Measurements from ENCODE around the gene SMCHD1. TPM values are rescaled to one million over a fixed set of nuclear protein-coding genes. Genes with fewer than 3 reads are reported as not detected.
A peak's percentile ranks its signal among the peaks of the same experiment; 100 is the strongest.

Gene SMCHD1
- total RNA-seq, 1 experiment from 2014 or later, result 33.0 TPM

DNA sequence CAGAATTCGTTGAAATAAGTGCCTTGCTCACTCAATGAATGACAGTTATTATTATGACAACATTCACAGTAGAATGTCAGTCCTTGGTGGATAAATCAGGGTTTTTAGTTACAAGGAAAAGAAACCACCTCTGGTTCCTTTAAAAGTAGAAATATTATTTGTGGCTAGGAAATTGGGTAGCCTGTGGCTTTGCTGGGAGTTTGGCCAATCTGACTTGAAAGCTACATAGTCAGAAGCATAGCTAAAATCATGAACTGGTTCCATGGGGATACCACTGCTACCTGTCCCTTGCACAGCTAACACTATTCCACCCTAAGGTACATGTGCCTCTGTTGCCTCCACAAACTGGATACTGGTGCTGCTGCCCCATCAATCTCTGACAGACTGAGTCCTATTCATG lies 12.8 kb upstream of the SMCHD1 start:
- no peaks in the 10 kb centered on the region for H3K4me1 Mint-ChIP-seq
- H3K9me3 Mint-ChIP-seq, result no peaks in the 10 kb centered on the region
- CTCF ChIA-PET, result no interaction called here
- no peak for DNase-seq (ENCODE audit: low spot score)
- H3K27ac Mint-ChIP-seq, result no peak overlapping the region
- POLR2A ChIA-PET, result no interaction called here
- no peaks in the 10 kb centered on the region for H3K36me3 Mint-ChIP-seq
- H3K4me3 Mint-ChIP-seq, result no peak overlapping the region
- H3K27me3 Mint-ChIP-seq (ENCODE audit: low read depth), result no peaks in the 10 kb centered on the region; the same call in 1 of the 2 replicates
- TF ChIP-seq GRHL2 (CRISPR knock-in tag; IDR thresholded peaks at IDR 0.05; ENCODE audit: insufficient replicate concordance, severe bottlenecking) (no peak), ATF1 (CRISPR knock-in tag; IDR thresholded peaks at IDR 0.05) (no peak)
- TF ChIP-seq, protein P1, sequence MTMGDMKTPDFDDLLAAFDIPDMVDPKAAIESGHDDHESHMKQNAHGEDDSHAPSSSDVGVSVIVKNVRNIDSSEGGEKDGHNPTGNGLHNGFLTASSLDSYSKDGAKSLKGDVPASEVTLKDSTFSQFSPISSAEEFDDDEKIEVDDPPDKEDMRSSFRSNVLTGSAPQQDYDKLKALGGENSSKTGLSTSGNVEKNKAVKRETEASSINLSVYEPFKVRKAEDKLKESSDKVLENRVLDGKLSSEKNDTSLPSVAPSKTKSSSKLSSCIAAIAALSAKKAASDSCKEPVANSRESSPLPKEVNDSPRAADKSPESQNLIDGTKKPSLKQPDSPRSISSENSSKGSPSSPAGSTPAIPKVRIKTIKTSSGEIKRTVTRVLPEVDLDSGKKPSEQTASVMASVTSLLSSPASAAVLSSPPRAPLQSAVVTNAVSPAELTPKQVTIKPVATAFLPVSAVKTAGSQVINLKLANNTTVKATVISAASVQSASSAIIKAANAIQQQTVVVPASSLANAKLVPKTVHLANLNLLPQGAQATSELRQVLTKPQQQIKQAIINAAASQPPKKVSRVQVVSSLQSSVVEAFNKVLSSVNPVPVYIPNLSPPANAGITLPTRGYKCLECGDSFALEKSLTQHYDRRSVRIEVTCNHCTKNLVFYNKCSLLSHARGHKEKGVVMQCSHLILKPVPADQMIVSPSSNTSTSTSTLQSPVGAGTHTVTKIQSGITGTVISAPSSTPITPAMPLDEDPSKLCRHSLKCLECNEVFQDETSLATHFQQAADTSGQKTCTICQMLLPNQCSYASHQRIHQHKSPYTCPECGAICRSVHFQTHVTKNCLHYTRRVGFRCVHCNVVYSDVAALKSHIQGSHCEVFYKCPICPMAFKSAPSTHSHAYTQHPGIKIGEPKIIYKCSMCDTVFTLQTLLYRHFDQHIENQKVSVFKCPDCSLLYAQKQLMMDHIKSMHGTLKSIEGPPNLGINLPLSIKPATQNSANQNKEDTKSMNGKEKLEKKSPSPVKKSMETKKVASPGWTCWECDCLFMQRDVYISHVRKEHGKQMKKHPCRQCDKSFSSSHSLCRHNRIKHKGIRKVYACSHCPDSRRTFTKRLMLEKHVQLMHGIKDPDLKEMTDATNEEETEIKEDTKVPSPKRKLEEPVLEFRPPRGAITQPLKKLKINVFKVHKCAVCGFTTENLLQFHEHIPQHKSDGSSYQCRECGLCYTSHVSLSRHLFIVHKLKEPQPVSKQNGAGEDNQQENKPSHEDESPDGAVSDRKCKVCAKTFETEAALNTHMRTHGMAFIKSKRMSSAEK (CRISPR knock-in tag; IDR thresholded peaks at IDR 0.05; ENCODE audit: borderline replicate concordance), result no peak
- TF ChIP-seq, protein P2, sequence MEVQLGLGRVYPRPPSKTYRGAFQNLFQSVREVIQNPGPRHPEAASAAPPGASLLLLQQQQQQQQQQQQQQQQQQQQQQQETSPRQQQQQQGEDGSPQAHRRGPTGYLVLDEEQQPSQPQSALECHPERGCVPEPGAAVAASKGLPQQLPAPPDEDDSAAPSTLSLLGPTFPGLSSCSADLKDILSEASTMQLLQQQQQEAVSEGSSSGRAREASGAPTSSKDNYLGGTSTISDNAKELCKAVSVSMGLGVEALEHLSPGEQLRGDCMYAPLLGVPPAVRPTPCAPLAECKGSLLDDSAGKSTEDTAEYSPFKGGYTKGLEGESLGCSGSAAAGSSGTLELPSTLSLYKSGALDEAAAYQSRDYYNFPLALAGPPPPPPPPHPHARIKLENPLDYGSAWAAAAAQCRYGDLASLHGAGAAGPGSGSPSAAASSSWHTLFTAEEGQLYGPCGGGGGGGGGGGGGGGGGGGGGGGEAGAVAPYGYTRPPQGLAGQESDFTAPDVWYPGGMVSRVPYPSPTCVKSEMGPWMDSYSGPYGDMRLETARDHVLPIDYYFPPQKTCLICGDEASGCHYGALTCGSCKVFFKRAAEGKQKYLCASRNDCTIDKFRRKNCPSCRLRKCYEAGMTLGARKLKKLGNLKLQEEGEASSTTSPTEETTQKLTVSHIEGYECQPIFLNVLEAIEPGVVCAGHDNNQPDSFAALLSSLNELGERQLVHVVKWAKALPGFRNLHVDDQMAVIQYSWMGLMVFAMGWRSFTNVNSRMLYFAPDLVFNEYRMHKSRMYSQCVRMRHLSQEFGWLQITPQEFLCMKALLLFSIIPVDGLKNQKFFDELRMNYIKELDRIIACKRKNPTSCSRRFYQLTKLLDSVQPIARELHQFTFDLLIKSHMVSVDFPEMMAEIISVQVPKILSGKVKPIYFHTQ (CRISPR knock-in tag; IDR thresholded peaks at IDR 0.05), result no peak
- TF ChIP-seq, protein P3, sequence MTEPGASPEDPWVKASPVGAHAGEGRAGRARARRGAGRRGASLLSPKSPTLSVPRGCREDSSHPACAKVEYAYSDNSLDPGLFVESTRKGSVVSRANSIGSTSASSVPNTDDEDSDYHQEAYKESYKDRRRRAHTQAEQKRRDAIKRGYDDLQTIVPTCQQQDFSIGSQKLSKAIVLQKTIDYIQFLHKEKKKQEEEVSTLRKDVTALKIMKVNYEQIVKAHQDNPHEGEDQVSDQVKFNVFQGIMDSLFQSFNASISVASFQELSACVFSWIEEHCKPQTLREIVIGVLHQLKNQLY (CRISPR knock-in tag; IDR thresholded peaks at IDR 0.05), result no peak
- TF ChIP-seq, protein P4, sequence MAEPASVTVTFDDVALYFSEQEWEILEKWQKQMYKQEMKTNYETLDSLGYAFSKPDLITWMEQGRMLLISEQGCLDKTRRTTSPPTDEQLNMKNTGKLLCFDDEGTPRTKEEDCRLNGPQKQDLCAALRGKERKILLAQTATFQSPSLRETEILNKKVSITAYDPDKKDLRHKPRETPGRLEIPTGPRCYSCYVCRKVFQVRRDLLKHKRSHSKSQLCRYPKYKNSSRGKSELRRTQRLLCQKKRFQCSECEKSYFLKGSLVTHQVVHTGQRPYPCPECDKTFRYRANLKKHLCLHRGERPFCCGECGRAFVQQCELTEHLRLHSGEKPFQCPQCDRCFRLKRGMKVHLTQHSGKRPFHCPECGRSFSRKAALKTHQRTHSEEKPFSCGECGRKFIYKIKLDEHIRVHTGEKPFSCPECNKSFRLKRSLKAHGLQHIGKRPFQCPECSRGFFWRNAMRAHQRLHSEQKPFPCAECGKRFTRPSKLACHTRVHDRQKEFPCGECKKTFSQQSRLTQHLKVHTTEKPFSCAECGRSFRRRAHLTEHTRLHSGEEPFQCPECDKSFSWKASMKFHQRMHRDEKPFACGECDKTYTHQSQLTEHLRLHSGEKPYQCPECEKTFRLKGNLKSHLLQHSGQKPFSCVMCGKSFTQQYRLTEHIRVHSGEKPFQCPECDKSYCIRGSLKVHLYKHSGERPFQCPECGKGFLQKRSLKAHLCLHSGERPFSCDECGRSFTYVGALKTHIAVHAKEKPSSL (CRISPR knock-in tag; conservative IDR thresholded peaks at IDR 0.05), result no peak
- TF ChIP-seq, protein P5, sequence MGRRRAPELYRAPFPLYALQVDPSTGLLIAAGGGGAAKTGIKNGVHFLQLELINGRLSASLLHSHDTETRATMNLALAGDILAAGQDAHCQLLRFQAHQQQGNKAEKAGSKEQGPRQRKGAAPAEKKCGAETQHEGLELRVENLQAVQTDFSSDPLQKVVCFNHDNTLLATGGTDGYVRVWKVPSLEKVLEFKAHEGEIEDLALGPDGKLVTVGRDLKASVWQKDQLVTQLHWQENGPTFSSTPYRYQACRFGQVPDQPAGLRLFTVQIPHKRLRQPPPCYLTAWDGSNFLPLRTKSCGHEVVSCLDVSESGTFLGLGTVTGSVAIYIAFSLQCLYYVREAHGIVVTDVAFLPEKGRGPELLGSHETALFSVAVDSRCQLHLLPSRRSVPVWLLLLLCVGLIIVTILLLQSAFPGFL (CRISPR knock-in tag; IDR thresholded peaks at IDR 0.05; ENCODE audit: borderline replicate concordance), result no peak
- ATAC-seq, result 0 out of 2 replicates have a peak, but pooled peaks have one; percentile 24

DNA sequence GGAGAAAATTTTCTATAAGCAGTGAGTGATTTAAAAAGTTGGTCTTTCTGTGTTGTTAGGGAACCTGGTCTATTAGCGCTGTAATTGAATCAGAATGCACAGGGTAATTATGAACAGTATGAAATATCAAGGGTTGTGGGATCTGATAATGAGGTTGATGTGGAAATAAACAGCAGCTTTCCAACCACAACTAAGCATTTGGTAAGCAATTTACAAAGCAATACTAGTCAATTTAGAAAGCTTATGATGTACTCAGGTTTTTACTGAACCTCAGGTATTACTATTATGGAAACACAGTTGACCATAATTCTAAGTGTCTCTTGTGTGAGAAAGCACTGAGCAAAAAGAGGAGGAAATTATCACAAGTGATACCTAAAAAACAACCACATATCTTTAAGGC lies 11.0 kb upstream of the SMCHD1 start:
- ChIA-PET CTCF (no interaction called here), POLR2A (no interaction called here)
- H3K27ac Mint-ChIP-seq, result no peak overlapping the region
- ATAC-seq, result no peak
- H3K36me3 Mint-ChIP-seq, result no peaks in the 10 kb centered on the region
- H3K4me1 Mint-ChIP-seq, result no peaks in the 10 kb centered on the region
- DNase-seq (ENCODE audit: low spot score), result no peak
- H3K27me3 Mint-ChIP-seq (ENCODE audit: low read depth), result peaks cover 6% of the 10 kb centered on the region
- no peaks in the 10 kb centered on the region for H3K9me3 Mint-ChIP-seq
- H3K4me3 Mint-ChIP-seq, result no peak overlapping the region
- TF ChIP-seq, protein P4 (CRISPR knock-in tag; conservative IDR thresholded peaks at IDR 0.05), result no peak
- TF ChIP-seq, protein P6, sequence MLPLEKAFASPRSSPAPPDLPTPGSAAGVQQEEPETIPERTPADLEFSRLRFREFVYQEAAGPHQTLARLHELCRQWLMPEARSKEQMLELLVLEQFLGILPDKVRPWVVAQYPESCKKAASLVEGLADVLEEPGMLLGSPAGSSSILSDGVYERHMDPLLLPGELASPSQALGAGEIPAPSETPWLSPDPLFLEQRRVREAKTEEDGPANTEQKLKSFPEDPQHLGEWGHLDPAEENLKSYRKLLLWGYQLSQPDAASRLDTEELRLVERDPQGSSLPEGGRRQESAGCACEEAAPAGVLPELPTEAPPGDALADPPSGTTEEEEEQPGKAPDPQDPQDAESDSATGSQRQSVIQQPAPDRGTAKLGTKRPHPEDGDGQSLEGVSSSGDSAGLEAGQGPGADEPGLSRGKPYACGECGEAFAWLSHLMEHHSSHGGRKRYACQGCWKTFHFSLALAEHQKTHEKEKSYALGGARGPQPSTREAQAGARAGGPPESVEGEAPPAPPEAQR (CRISPR knock-in tag; IDR thresholded peaks at IDR 0.05), result no peak
- TF ChIP-seq, protein P7, sequence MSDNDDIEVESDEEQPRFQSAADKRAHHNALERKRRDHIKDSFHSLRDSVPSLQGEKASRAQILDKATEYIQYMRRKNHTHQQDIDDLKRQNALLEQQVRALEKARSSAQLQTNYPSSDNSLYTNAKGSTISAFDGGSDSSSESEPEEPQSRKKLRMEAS (CRISPR knock-in tag; IDR thresholded peaks at IDR 0.05), result no peak
- TF ChIP-seq, protein P8, sequence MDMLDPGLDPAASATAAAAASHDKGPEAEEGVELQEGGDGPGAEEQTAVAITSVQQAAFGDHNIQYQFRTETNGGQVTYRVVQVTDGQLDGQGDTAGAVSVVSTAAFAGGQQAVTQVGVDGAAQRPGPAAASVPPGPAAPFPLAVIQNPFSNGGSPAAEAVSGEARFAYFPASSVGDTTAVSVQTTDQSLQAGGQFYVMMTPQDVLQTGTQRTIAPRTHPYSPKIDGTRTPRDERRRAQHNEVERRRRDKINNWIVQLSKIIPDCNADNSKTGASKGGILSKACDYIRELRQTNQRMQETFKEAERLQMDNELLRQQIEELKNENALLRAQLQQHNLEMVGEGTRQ (CRISPR knock-in tag; IDR thresholded peaks at IDR 0.05), result no peak
- TF ChIP-seq, protein P9, sequence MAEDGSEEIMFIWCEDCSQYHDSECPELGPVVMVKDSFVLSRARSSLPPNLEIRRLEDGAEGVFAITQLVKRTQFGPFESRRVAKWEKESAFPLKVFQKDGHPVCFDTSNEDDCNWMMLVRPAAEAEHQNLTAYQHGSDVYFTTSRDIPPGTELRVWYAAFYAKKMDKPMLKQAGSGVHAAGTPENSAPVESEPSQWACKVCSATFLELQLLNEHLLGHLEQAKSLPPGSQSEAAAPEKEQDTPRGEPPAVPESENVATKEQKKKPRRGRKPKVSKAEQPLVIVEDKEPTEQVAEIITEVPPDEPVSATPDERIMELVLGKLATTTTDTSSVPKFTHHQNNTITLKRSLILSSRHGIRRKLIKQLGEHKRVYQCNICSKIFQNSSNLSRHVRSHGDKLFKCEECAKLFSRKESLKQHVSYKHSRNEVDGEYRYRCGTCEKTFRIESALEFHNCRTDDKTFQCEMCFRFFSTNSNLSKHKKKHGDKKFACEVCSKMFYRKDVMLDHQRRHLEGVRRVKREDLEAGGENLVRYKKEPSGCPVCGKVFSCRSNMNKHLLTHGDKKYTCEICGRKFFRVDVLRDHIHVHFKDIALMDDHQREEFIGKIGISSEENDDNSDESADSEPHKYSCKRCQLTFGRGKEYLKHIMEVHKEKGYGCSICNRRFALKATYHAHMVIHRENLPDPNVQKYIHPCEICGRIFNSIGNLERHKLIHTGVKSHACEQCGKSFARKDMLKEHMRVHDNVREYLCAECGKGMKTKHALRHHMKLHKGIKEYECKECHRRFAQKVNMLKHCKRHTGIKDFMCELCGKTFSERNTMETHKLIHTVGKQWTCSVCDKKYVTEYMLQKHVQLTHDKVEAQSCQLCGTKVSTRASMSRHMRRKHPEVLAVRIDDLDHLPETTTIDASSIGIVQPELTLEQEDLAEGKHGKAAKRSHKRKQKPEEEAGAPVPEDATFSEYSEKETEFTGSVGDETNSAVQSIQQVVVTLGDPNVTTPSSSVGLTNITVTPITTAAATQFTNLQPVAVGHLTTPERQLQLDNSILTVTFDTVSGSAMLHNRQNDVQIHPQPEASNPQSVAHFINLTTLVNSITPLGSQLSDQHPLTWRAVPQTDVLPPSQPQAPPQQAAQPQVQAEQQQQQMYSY (CRISPR knock-in tag; IDR thresholded peaks at IDR 0.05), result no peak
- TF ChIP-seq NR2C2 (CRISPR knock-in tag; IDR thresholded peaks at IDR 0.05), result no peak
